Vagina (tissue), 2 donors: ENCODE measurements around the gene LRRC8C. TPM values are rescaled to one million over a fixed set of nuclear protein-coding genes. Genes with fewer than 3 reads are reported as not detected.

Experiments used
- DNase-seq, 2 donors: peaks; one replicate each; pipeline ENCODE4 v3.0.0-alpha.2; 2017; ENCODE audit errors: extremely low spot score in 2 of 2
- H3K27ac ChIP-seq: fragments of 200-600 bp; sonication (generic); one replicate; pipeline ENCODE4 v1.5.1; 2019
- H3K27me3 ChIP-seq: fragments of 200-600 bp; sonication (generic); one replicate; pipeline ENCODE4 v1.5.1; 2019
- H3K36me3 ChIP-seq, 2 donors: fragments of 200-600 bp; sonication (generic); one replicate each; pipeline ENCODE4 v1.5.1; 2017 to 2019
- H3K4me1 ChIP-seq: fragments of 200-600 bp; sonication (generic); one replicate; pipeline ENCODE4 v1.5.1; 2019
- H3K4me3 ChIP-seq, 2 donors: fragments of 200-600 bp; sonication (generic); 1 replicate in 1 of 2; 2 replicates in 1 of 2; pipeline ENCODE4 v1.5.1; 2016 to 2019
- H3K9me3 ChIP-seq: fragments of 200-600 bp; sonication (generic); one replicate; pipeline ENCODE4 v1.5.1; 2019
- CTCF ChIP-seq, 3 experiments: fragments of 450-650 bp in 2 of 3; fragments of 200-600 bp in 1 of 3; sonication (generic) in 1 of 3; IDR thresholded peaks; one replicate each; pipeline ENCODE4 v1.5.1; 2017 to 2019; ENCODE audit warnings: antibody characterized with exemption in 3 of 3, mild to moderate bottlenecking in 2 of 3, moderate library complexity in 2 of 3
- POLR2A ChIP-seq, 2 donors: fragments of 450-650 bp; IDR thresholded peaks; one replicate each; pipeline ENCODE4 v1.6.1; 2017; ENCODE audit warnings: antibody characterized with exemption in 2 of 2, mild to moderate bottlenecking in 2 of 2, moderate library complexity in 2 of 2
- POLR2AphosphoS5 ChIP-seq, 2 donors: sonication (generic); formaldehyde crosslinking; IDR thresholded peaks; one replicate each; pipeline ENCODE4 v1.9.0; 2017; ENCODE audit warnings: antibody characterized with exemption in 2 of 2, mild to moderate bottlenecking in 2 of 2, low read depth in 1 of 2; ENCODE audit not compliant: insufficient read depth in 1 of 2
- intact Hi-C: fragments of 100-400 bp; cut with DNase I; formaldehyde crosslinking; loops from one replicate; pipeline ENCODE4 v1.15.1; 2023
- total RNA-seq: library from RNA; depleted of rRNA; stranded (reverse); fragments of >200 nt; gene quantifications from one replicate; pipeline ENCODE4 v1.2.3, GENCODE V29; 2016

Gene LRRC8C
- total RNA-seq, 1 donor from 2014 or later = 5.4 TPM

- TF ChIP-seq POLR2AphosphoS5 (IDR thresholded peaks at IDR 0.05; ENCODE audit: insufficient read depth in 1 of 2, low read depth in 1 of 2) = no peak
- no peak for TF ChIP-seq POLR2A (IDR thresholded peaks at IDR 0.05)
- no peak for TF ChIP-seq CTCF (IDR thresholded peaks at IDR 0.05)
- Histone ChIP-seq H3K4me3 (no peak overlapping the region), H3K27me3 (no peaks in the 10 kb centered on the region), H3K36me3 (no peaks in the 10 kb centered on the region), H3K27ac (no peak overlapping the region), H3K9me3 (no peaks in the 10 kb centered on the region), H3K4me1 (peaks cover 16% of the 10 kb centered on the region)
- intact Hi-C loops = no loop called here
- DNase-seq = no peak
Observed at GRCh38 chr1:89698020-89698560, 65.2 kb downstream of the LRRC8C start.

GRCh38 chr1:89698624-89699023, 65.7 kb downstream of the LRRC8C start:
- peaks cover 16% of the 10 kb centered on the region for H3K4me1 ChIP-seq
- H3K27me3 ChIP-seq = no peaks in the 10 kb centered on the region
- no peaks in the 10 kb centered on the region for H3K9me3 ChIP-seq
- no peaks in the 10 kb centered on the region for H3K36me3 ChIP-seq
- intact Hi-C loops = no loop called here
- TF ChIP-seq CTCF (IDR thresholded peaks at IDR 0.05) = no peak
- TF ChIP-seq POLR2AphosphoS5 (IDR thresholded peaks at IDR 0.05; ENCODE audit: insufficient read depth in 1 of 2, low read depth in 1 of 2) = peak in 1 of 2 donors; percentile 9
- no peak for DNase-seq
- H3K4me3 ChIP-seq = no peak overlapping the region
- H3K27ac ChIP-seq = no peak overlapping the region

- TF ChIP-seq POLR2AphosphoS5 (IDR thresholded peaks at IDR 0.05; ENCODE audit: insufficient read depth in 1 of 2, low read depth in 1 of 2) (no peak), POLR2A (IDR thresholded peaks at IDR 0.05) (no peak), CTCF (IDR thresholded peaks at IDR 0.05) (no peak)
- H3K36me3 ChIP-seq = no peaks in the 10 kb centered on the region
- peaks cover 16% of the 10 kb centered on the region for H3K4me1 ChIP-seq
- no peaks in the 10 kb centered on the region for H3K27me3 ChIP-seq
- H3K4me3 ChIP-seq = no peak overlapping the region
- H3K9me3 ChIP-seq = no peaks in the 10 kb centered on the region
- intact Hi-C loops = no loop called here
- no peak for DNase-seq
- no peak overlapping the region for H3K27ac ChIP-seq
Observed at GRCh38 chr1:89699451-89699986, 66.6 kb downstream of the LRRC8C start.

- H3K4me1 ChIP-seq = peaks cover 16% of the 10 kb centered on the region
- H3K27ac ChIP-seq = no peak overlapping the region
- intact Hi-C loops = no loop called here
- TF ChIP-seq CTCF (IDR thresholded peaks at IDR 0.05) (no peak), POLR2AphosphoS5 (IDR thresholded peaks at IDR 0.05; ENCODE audit: insufficient read depth in 1 of 2, low read depth in 1 of 2) (no peak), POLR2A (IDR thresholded peaks at IDR 0.05) (no peak)
- no peak overlapping the region for H3K4me3 ChIP-seq
- no peak for DNase-seq
- no peaks in the 10 kb centered on the region for H3K36me3 ChIP-seq
- H3K27me3 ChIP-seq = no peaks in the 10 kb centered on the region
- no peaks in the 10 kb centered on the region for H3K9me3 ChIP-seq
Observed at GRCh38 chr1:89701746-89702241, 68.9 kb downstream of the LRRC8C start.

- intact Hi-C loops = no loop called here
- DNase-seq = no peak
- Histone ChIP-seq H3K27me3 (no peaks in the 10 kb centered on the region), H3K27ac (no peak overlapping the region), H3K36me3 (no peaks in the 10 kb centered on the region), H3K9me3 (no peaks in the 10 kb centered on the region), H3K4me1 (peaks cover 11% of the 10 kb centered on the region), H3K4me3 (no peak overlapping the region)
- no peak for TF ChIP-seq POLR2A (IDR thresholded peaks at IDR 0.05)
- no peak for TF ChIP-seq CTCF (IDR thresholded peaks at IDR 0.05)
- TF ChIP-seq POLR2AphosphoS5 (IDR thresholded peaks at IDR 0.05; ENCODE audit: insufficient read depth in 1 of 2, low read depth in 1 of 2) = no peak
Observed at GRCh38 chr1:89702520-89703045, 69.7 kb downstream of the LRRC8C start.
